OCI-LY1 (cell line): ENCODE results near the gene BTBD9.

Experiments used
- H2AFZ ChIP-seq: fragments of 200-600 bp; sonication (generic), shearing (Covaris generic); 2 replicates; pipeline ENCODE4 v1.6.0; 2014; ENCODE audit warnings: antibody characterized with exemption, mild to moderate bottlenecking, low read length
- H3F3A ChIP-seq: fragments of 200-600 bp; sonication (generic), shearing (Covaris generic); 2 replicates; pipeline ENCODE4 v1.6.0; 2014; ENCODE audit warnings: mild to moderate bottlenecking, antibody characterized with exemption, low read length, moderate library complexity; ENCODE audit not compliant: insufficient read depth
- H3K27ac ChIP-seq: fragments of 200-600 bp; sonication (generic); 2 replicates; pipeline ENCODE4 v1.5.1; 2014; ENCODE audit warnings: low read length, mixed run types, mild to moderate bottlenecking, low read depth; ENCODE audit not compliant: poor library complexity, severe bottlenecking
- H3K27me3 ChIP-seq: fragments of 200-600 bp; sonication (generic); 2 replicates; pipeline ENCODE4 v1.6.0; 2014; ENCODE audit warnings: antibody characterized with exemption, mild to moderate bottlenecking, low read length, moderate library complexity; ENCODE audit not compliant: insufficient read depth
- H3K36me3 ChIP-seq: fragments of 200-600 bp; sonication (generic); 2 replicates; pipeline ENCODE4 v1.6.1; 2014; ENCODE audit warnings: mild to moderate bottlenecking, antibody characterized with exemption, low read length, moderate library complexity, mixed read lengths; ENCODE audit not compliant: insufficient read depth
- H3K4me1 ChIP-seq: fragments of 200-600 bp; sonication (generic); 2 replicates; pipeline ENCODE4 v1.5.1; 2014; ENCODE audit warnings: mild to moderate bottlenecking, low read length, moderate library complexity; ENCODE audit not compliant: insufficient read depth, severe bottlenecking
- H3K4me2 ChIP-seq: fragments of 200-600 bp; sonication (generic), shearing (Covaris generic); 2 replicates; pipeline ENCODE4 v1.6.1; 2014; ENCODE audit warnings: low read length
- H3K4me3 ChIP-seq: fragments of 200-600 bp; sonication (generic); 2 replicates; pipeline ENCODE4 v1.5.1; 2014; ENCODE audit warnings: low read length, low read depth, mild to moderate bottlenecking, mixed read lengths; ENCODE audit not compliant: poor library complexity, severe bottlenecking
- H3K79me2 ChIP-seq: fragments of 200-600 bp; shearing (Covaris generic); 2 replicates; pipeline ENCODE4 v1.6.1; 2016; ENCODE audit warnings: mixed run types, low read length, mixed read lengths; ENCODE audit not compliant: insufficient read depth
- H3K9ac ChIP-seq: fragments of 200-600 bp; sonication (generic), shearing (Covaris generic); 2 replicates; pipeline ENCODE4 v1.6.1; 2014; ENCODE audit warnings: mild to moderate bottlenecking, low read length, mixed read lengths
- H3K9me2 ChIP-seq: fragments of 200-600 bp; sonication (generic), shearing (Covaris generic); 2 replicates; pipeline ENCODE4 v1.6.1; 2014; ENCODE audit warnings: low read depth, mild to moderate bottlenecking, low read length, mixed read lengths
- H3K9me3 ChIP-seq: fragments of 200-600 bp; shearing (Covaris generic); 2 replicates; pipeline ENCODE4 v1.6.1; 2014; ENCODE audit warnings: low read length, mixed read lengths
- H4K20me1 ChIP-seq: fragments of 200-600 bp; sonication (generic), shearing (Covaris generic); 2 replicates; pipeline ENCODE4 v1.6.0; 2016; ENCODE audit warnings: mild to moderate bottlenecking, low read length; ENCODE audit not compliant: insufficient read depth
- EZH2 ChIP-seq: fragments of 200-600 bp; sonication (generic), shearing (Covaris generic); IDR thresholded peaks from 2 replicates; pipeline ENCODE4 v1.8.0; 2017; ENCODE audit warnings: borderline replicate concordance, mixed run types, mild to moderate bottlenecking, antibody characterized with exemption, low read length, moderate library complexity, mixed read lengths
- TF ChIP-seq, protein P1 (sequence below): fragments of 200-600 bp; sonication (generic), shearing (Covaris generic); IDR thresholded peaks from 2 replicates; pipeline ENCODE4 v1.5.1; 2017; ENCODE audit warnings: mild to moderate bottlenecking, antibody characterized with exemption, low read length, moderate library complexity, mixed read lengths

BTBD9 gene

DNA sequence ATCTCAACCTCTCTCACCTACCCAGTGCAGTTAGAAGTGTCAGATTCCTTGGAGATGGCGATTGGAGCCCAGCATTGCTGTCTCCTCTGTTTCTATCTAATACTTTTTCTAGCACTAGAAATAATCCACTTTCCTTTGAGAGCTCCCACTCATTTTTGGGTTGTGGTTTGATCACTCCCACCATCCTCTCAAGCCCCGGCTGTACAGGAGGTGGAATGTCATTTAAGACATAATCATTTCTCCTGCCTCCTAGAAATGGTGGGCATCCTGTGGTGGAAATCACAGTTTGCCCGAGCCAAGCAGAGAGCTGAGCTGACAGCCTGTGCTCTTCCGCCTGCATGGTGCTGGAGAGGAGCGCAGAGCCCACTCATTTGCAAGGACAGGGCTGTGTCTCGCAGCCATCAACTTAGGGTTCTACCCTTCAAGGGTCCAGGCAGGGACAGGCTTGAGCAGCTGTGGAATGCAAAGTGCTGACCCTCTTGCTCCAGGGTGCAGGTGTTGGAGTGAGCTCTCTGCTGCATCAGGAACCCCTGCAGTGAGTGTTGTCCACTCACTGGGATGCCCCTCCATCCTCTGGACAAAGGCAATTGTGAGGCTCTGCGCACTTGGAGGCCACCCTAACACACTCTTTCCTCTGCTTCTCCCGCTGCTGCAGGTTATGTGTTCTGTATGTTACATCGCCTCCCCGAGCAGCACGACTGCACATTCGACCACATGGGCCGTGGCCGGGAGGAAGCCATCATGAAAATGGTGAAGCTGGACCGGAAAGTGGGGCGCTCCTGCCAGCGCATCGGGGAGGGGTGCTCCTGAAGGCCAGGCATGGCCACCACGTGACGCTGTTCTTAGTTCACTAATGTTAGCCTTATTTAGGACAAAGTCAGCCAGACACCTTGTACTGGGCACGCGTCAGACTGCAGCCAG is 487.9 kb downstream of the BTBD9 start:
- H3K4me3 ChIP-seq = no peak overlapping the region
- H4K20me1 ChIP-seq = no peaks in the 10 kb centered on the region
- H3K9ac ChIP-seq = no peak overlapping the region
- TF ChIP-seq, protein P1, sequence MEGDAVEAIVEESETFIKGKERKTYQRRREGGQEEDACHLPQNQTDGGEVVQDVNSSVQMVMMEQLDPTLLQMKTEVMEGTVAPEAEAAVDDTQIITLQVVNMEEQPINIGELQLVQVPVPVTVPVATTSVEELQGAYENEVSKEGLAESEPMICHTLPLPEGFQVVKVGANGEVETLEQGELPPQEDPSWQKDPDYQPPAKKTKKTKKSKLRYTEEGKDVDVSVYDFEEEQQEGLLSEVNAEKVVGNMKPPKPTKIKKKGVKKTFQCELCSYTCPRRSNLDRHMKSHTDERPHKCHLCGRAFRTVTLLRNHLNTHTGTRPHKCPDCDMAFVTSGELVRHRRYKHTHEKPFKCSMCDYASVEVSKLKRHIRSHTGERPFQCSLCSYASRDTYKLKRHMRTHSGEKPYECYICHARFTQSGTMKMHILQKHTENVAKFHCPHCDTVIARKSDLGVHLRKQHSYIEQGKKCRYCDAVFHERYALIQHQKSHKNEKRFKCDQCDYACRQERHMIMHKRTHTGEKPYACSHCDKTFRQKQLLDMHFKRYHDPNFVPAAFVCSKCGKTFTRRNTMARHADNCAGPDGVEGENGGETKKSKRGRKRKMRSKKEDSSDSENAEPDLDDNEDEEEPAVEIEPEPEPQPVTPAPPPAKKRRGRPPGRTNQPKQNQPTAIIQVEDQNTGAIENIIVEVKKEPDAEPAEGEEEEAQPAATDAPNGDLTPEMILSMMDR = no peak
- no peak for TF ChIP-seq EZH2
- no peaks in the 10 kb centered on the region for H3F3A ChIP-seq
- H2AFZ ChIP-seq = no peak overlapping the region
- H3K79me2 ChIP-seq = no peaks in the 10 kb centered on the region
- no peaks in the 10 kb centered on the region for H3K36me3 ChIP-seq
- no peaks in the 10 kb centered on the region for H3K27me3 ChIP-seq
- H3K4me1 ChIP-seq = peaks cover 17% of the 10 kb centered on the region
- no peak overlapping the region for H3K4me2 ChIP-seq
- H3K9me2 ChIP-seq = no peaks in the 10 kb centered on the region
- H3K27ac ChIP-seq = no peak overlapping the region
- H3K9me3 ChIP-seq = no peaks in the 10 kb centered on the region

DNA sequence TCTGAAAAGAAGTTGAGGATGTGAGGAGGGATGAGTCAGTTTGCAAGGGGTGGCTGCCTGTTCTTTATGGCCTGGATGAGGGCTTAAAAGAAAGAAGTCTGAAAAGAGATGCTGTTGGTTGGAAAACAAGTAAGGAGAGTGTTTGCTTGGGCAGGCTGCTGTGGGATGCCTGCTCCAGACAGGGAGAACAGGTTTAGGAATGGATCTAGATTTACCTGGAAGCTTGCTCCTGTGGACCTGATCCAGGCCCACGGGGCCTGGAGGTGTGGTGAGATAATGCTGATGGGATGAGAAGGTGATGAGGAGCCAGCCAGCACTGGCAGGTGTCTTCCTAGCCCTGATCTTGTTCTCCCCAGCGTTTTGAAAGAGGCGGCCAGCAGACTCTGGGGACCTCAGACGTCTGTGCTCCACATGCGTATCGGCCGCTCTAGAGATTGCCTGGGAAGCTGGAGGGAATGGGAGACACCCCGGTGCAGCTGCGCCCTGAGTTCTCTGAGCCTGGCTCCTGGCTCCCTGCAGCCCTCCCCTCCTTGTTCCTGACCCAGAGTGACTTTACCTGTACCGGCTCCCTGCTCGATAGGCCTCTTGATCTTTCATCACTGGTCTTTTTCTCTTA is 488.9 kb downstream of the BTBD9 start:
- no peak overlapping the region for H3K27ac ChIP-seq
- H2AFZ ChIP-seq = no peak overlapping the region
- H3K4me1 ChIP-seq = peaks cover 17% of the 10 kb centered on the region
- H3K9me3 ChIP-seq = no peaks in the 10 kb centered on the region
- no peaks in the 10 kb centered on the region for H3K36me3 ChIP-seq
- no peaks in the 10 kb centered on the region for H3K9me2 ChIP-seq
- H3K9ac ChIP-seq = no peak overlapping the region
- no peaks in the 10 kb centered on the region for H3K79me2 ChIP-seq
- H4K20me1 ChIP-seq = no peaks in the 10 kb centered on the region
- H3K27me3 ChIP-seq = no peaks in the 10 kb centered on the region
- no peak for TF ChIP-seq EZH2
- TF ChIP-seq, protein P1 = no peak
- H3F3A ChIP-seq = no peaks in the 10 kb centered on the region
- H3K4me2 ChIP-seq = no peak overlapping the region
- no peak overlapping the region for H3K4me3 ChIP-seq

DNA sequence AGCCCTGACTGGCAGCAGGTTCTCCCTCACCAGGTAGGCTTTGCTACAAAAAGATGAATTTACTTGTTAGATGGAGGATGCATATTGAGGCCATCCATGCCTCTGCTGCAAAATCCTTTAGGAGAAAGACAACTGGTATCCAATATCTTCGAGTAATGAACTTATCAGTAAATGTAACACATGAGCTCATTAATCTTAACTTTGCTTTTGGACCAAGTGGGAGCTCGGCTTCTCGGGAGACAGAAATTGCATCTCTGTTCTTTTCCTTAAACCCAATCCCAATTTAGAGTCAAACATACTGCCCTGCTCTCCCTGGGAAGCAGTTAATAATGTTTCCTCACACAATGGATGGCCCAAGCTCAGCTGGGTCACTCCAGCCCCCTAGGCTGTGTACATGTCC is 489.7 kb downstream of the BTBD9 start:
- Histone ChIP-seq H3K79me2 (no peaks in the 10 kb centered on the region), H3K27me3 (no peaks in the 10 kb centered on the region), H3K9ac (no peak overlapping the region), H2AFZ (no peak overlapping the region), H3K4me2 (no peak overlapping the region), H3K36me3 (no peaks in the 10 kb centered on the region), H3K9me3 (no peaks in the 10 kb centered on the region), H3K4me3 (no peak overlapping the region), H3F3A (no peaks in the 10 kb centered on the region), H3K9me2 (no peaks in the 10 kb centered on the region), H4K20me1 (no peaks in the 10 kb centered on the region), H3K27ac (no peak overlapping the region), H3K4me1 (peaks cover 17% of the 10 kb centered on the region)
- TF ChIP-seq, protein P1 = no peak
- TF ChIP-seq EZH2 = no peak
